Measurements from ENCODE around the gene MUL1. TPM values are rescaled to one million over a fixed set of nuclear protein-coding genes. Genes with fewer than 3 reads are reported as not detected.

The MUL1 gene
- total RNA-seq, 1 experiment from 2014 or later, result 24.7 TPM

DNA sequence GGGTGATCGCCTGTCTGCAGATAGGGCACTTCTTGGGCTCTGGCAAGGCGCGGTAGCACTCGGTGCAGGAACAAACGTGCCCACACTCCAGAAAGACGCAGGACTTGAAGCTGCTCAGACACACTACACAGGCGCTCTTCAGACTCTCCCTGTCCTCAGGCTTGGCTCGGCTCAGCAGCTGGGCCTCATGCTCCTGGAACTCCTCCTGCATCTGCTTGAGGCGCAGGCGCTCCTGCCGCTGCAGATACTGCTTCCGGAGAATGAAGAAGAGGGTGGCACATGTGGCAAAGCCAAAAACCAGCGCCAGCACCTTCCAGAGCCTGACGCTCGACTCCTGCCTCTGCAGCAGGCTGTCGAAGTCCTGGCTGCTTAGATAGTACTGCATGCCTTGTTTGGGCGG is 7.2 kb downstream of the MUL1 start:
- no peaks in the 10 kb centered on the region for H3K27me3 ChIP-seq (ENCODE audit: insufficient read depth, low read length)
- H3K4me3 ChIP-seq (replicated peaks in 1 of 2; ENCODE audit: low read depth in 1 of 2, low read length in 2 of 2), result no peak overlapping the region
- no peak overlapping the region for H3K9ac ChIP-seq (ENCODE audit: low read length)
- ATAC-seq (no peak), DNase-seq (ENCODE audit: low read depth, low spot score) (no peak)
- RAD21 ChIA-PET (ENCODE audit: low non-redundant PET in 1 of 2, low total read pairs in 2 of 2, uncharacterized antibody in 2 of 2, unreplicated experiment in 2 of 2), result no interaction called here
- H3K79me2 ChIP-seq (ENCODE audit: insufficient read depth, low read length), result peaks cover 38% of the 10 kb centered on the region
- no peak overlapping the region for H2AFZ ChIP-seq (ENCODE audit: low read depth, low read length, poor library complexity, severe bottlenecking)
- POLR2A ChIA-PET, result no interaction called here
- H3K36me3 ChIP-seq (ENCODE audit: control insufficient read depth in 1 of 2, insufficient read depth in 2 of 2, low read length in 2 of 2), result peaks cover 15 to 52% of the 10 kb centered on the region in 2 experiments
- intact Hi-C loops (cut with micrococcal nuclease), result no loop called here
- H4K20me1 ChIP-seq (ENCODE audit: insufficient read depth), result no peaks in the 10 kb centered on the region
- no peaks in the 10 kb centered on the region for H3K9me2 ChIP-seq (ENCODE audit: insufficient read depth)
- no TSS peak for BruUV-seq (replicated peaks)
- TF ChIP-seq POLR2A (IDR thresholded peaks at IDR 0.05; ENCODE audit: borderline replicate concordance, extremely low read depth, insufficient read depth, insufficient read length), result no peak
- TF ChIP-seq EGR1 (IDR thresholded peaks at IDR 0.05; ENCODE audit: low read depth), result no peak
- CTCF ChIA-PET, result no interaction called here
- H3K4me1 ChIP-seq (ENCODE audit: control insufficient read depth in 1 of 2, insufficient read depth in 2 of 2, low read length in 2 of 2), result peaks cover 9 to 25% of the 10 kb centered on the region in 2 experiments
- H3K9me3 ChIP-seq (ENCODE audit: control insufficient read depth in 1 of 2, insufficient read depth in 1 of 2, low read depth in 1 of 2, low read length in 2 of 2), result no peaks in the 10 kb centered on the region
- H3K27ac ChIP-seq (ENCODE audit: low read depth, low read length), result no peak overlapping the region
- no peak overlapping the region for H3K4me2 ChIP-seq (ENCODE audit: low read length)

DNA sequence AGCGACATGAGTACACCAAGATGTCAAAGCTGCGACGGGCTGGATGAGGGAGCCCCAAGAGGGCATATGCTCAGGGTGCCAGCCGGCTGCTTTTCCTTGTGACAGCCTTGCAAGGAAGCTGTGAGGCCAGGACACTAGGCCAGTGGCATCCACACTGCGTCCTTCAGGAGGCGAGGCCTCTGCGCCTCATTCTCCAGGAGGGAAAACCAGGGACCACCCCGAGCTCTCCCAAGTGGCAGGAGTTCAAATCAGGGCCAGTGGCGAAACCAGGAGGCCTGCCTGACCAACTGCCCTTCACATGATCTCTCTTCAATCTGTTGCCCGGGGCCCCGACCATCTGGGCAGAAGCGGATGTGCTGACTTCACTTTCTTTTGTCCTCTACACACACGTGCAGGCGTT is 8.2 kb downstream of the MUL1 start:
- TF ChIP-seq ZBTB33 (IDR thresholded peaks at IDR 0.05; ENCODE audit: extremely low read depth, insufficient replicate concordance, low read length) (no peak), POLR2A (IDR thresholded peaks at IDR 0.05; ENCODE audit: borderline replicate concordance, extremely low read depth, insufficient read depth, insufficient read length) (no peak)
- RAD21 ChIA-PET (ENCODE audit: low non-redundant PET in 1 of 2, low total read pairs in 2 of 2, uncharacterized antibody in 2 of 2, unreplicated experiment in 2 of 2), result no interaction called here
- POLR2A ChIA-PET, result no interaction called here
- DNase-seq (ENCODE audit: low read depth, low spot score) (no peak), ATAC-seq (no peak)
- Histone ChIP-seq H3K9me3 (ENCODE audit: control insufficient read depth in 1 of 2, insufficient read depth in 1 of 2, low read depth in 1 of 2, low read length in 2 of 2) (no peaks in the 10 kb centered on the region), H2AFZ (ENCODE audit: low read depth, low read length, poor library complexity, severe bottlenecking) (no peak overlapping the region), H3K36me3 (ENCODE audit: control insufficient read depth in 1 of 2, insufficient read depth in 2 of 2, low read length in 2 of 2) (peaks cover 15 to 45% of the 10 kb centered on the region in 2 experiments; a peak in 3 of 4 replicates), H3K4me2 (ENCODE audit: low read length) (no peak overlapping the region), H3K4me3 (replicated peaks in 1 of 2; ENCODE audit: low read depth in 1 of 2, low read length in 2 of 2) (no peak overlapping the region), H3K27me3 (ENCODE audit: insufficient read depth, low read length) (no peaks in the 10 kb centered on the region), H4K20me1 (ENCODE audit: insufficient read depth) (no peaks in the 10 kb centered on the region), H3K4me1 (ENCODE audit: control insufficient read depth in 1 of 2, insufficient read depth in 2 of 2, low read length in 2 of 2) (peaks cover 19 to 35% of the 10 kb centered on the region in 2 experiments), H3K79me2 (ENCODE audit: insufficient read depth, low read length) (peaks cover 28% of the 10 kb centered on the region), H3K9ac (ENCODE audit: low read length) (no peak overlapping the region), H3K27ac (ENCODE audit: low read depth, low read length) (no peak overlapping the region), H3K9me2 (ENCODE audit: insufficient read depth) (no peaks in the 10 kb centered on the region)
- CTCF ChIA-PET, result no interaction called here
- no TSS peak for BruUV-seq (replicated peaks)
- intact Hi-C loops (cut with micrococcal nuclease), result no loop called here
